UCSD-AML1 (cell line): ENCODE results near the gene UPK3A.
"Not testable (repeated sequence)": the region's sequence is repeated elsewhere in the genome, so short reads cannot be mapped to it uniquely, and the experiment has no call there.

ENCODE experiments used
- DNase-seq: peaks from one replicate; lab custom pipeline; 2025; ENCODE audit not compliant: unreplicated experiment; lab: John Stamatoyannopoulos, UW

Gene UPK3A

GRCh38 chr22:45254789-45255278 lies 29.9 kb upstream of the UPK3A start:
- no peak for DNase-seq

GRCh38 chr22:45257941-45258340 lies 26.8 kb upstream of the UPK3A start:
- DNase-seq: not testable (repeated sequence)

- no peak for DNase-seq
These were observed 24.9 kb upstream of the UPK3A start for GRCh38 chr22:45259754-45260394.

GRCh38 chr22:45260395-45260759 lies 24.4 kb upstream of the UPK3A start:
- not testable (repeated sequence) for DNase-seq

- no peak for DNase-seq
These were observed 23.2 kb upstream of the UPK3A start for GRCh38 chr22:45261407-45262088.

GRCh38 chr22:45262195-45262930 lies 22.4 kb upstream of the UPK3A start:
- DNase-seq: no peak

- DNase-seq: no peak
These were observed 21.8 kb upstream of the UPK3A start for GRCh38 chr22:45262931-45263462.

GRCh38 chr22:45263463-45264269 lies 21.1 kb upstream of the UPK3A start:
- DNase-seq: peak; percentile 49

- DNase-seq: no peak
These were observed 19.2 kb upstream of the UPK3A start for GRCh38 chr22:45265535-45265934.

- no peak for DNase-seq
These were observed 16.4 kb upstream of the UPK3A start for GRCh38 chr22:45268167-45268957.

GRCh38 chr22:45268958-45269844 lies 15.5 kb upstream of the UPK3A start:
- DNase-seq: peak; percentile 83

- DNase-seq: no peak
These were observed 14.4 kb upstream of the UPK3A start for GRCh38 chr22:45270095-45271020.

GRCh38 chr22:45271667-45272201 lies 13.0 kb upstream of the UPK3A start:
- DNase-seq: no peak

GRCh38 chr22:45272498-45272897 lies 12.3 kb upstream of the UPK3A start:
- no peak for DNase-seq

- DNase-seq: no peak
These were observed 11.2 kb upstream of the UPK3A start for GRCh38 chr22:45273452-45274075.

GRCh38 chr22:45276507-45277105 lies 8.1 kb upstream of the UPK3A start:
- DNase-seq: no peak

- not testable (repeated sequence) for DNase-seq
These were observed 7.0 kb upstream of the UPK3A start for GRCh38 chr22:45277720-45278119.
